Measurements from ENCODE around the gene GLRX. TPM values are rescaled to one million over a fixed set of nuclear protein-coding genes. Genes with fewer than 3 reads are reported as not detected.
A peak's percentile ranks its signal among the peaks of the same experiment; 100 is the strongest.
"Not testable (repeated sequence)": the region's sequence is repeated elsewhere in the genome, so short reads cannot be mapped to it uniquely, and the experiment has no call there.

Gene GLRX
- total RNA-seq, 2 donors from 2014 or later, result 82.4 to 91.9 TPM

- no peak for DNase-seq
- intact Hi-C loops (cut with DNase I, micrococcal nuclease), result no loop called here
These were observed 15.5 kb upstream of the GLRX start for GRCh38 chr5:95838001-95838520.

GRCh38 chr5:95837492-95837891 lies 15.0 kb upstream of the GLRX start:
- no peak for DNase-seq
- intact Hi-C loops (cut with DNase I, micrococcal nuclease), result no loop called here
- no peak for ATAC-seq

More at GRCh38 chr5:95838001-95838520, 15.5 kb upstream of the GLRX start:
- no peak for ATAC-seq

GRCh38 chr5:95836971-95837370 lies 14.4 kb upstream of the GLRX start:
- DNase-seq; intact Hi-C loops (cut with DNase I, micrococcal nuclease); ATAC-seq: not testable (repeated sequence)

DNA sequence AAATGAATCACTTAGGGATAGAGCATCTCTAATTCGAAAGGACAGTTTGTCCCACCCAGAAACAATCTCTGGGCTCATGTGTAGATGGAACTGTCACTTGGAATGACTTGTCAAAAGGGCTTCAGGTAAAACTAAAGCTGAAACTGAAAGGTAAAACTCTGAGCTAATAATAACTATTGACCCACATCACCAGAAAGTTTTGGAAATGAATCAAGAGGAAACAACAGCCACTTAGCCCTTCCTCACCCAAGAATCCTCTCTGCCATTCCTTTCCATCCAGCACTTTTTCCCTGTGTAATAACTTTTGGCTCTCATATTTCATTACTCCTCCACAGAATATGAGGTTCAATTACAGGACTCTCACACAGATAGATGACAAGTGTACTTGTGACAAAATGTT lies 14.0 kb upstream of the GLRX start:
- no peak for DNase-seq
- intact Hi-C loops (cut with DNase I, micrococcal nuclease), result no loop called here
- no peak for ATAC-seq

DNA sequence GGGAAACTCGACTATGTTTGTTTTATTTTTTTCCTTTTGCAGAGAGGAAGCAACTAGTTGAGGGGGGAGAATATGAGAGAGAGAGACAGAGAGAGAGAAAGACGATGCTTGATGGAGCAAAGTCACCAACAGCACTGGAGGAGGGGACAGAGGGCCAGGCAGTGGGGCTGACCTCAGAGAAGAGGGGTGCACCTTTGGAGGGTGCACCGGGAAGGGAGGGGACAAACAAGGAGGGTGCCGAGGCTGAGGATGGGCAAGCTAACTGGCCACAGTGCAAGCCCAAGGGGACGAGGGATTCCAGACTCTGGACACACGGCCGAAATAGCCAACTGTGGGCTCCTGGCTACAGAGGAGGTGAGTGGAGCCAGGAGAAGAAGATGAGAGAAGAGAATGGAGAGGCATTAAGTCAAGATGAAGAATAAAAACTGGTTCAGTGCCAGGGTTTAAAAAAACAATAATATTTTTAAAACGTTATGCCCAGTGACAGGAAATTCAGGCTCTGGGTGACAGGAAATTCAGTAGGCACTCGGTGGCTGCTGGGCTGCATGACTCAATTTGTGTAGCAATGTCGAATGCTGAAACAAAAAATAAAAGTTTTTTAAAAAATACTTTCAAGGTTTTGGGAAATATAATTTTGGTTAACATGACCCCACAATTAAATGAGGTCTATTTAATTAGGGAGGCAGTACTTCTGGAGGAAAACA lies 13.3 kb upstream of the GLRX start:
- DNase-seq (peak in 1 of 2 donors; percentile 34), ATAC-seq (no peak)
- intact Hi-C loops (cut with DNase I, micrococcal nuclease), result no loop called here

GRCh38 chr5:95832664-95833063 lies 10.1 kb upstream of the GLRX start:
- DNase-seq, result no peak
- ATAC-seq, result no peak
- intact Hi-C loops (cut with DNase I, micrococcal nuclease), result no loop called here

GRCh38 chr5:95830226-95830625 lies 7.7 kb upstream of the GLRX start:
- intact Hi-C loops (cut with DNase I, micrococcal nuclease), result no loop called here
- DNase-seq (no peak), ATAC-seq (no peak)

DNA sequence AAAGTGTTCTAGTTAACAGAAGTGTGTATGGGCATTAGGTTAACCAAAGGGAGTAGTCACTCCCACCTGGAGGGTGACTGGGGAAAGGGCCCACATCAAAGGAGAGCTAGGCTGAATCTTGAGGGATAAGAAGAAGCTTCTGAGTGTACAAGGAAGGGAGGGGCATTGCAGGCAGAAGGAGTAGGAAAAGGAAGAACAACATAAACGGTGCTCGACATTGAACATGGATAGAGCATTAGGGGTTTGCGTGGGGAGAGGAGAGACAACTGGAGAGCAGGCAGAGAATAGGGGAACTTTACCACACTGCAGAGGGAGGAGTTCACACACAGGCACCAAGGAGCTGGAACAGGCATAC lies 5.3 kb upstream of the GLRX start:
- intact Hi-C loops (cut with DNase I, micrococcal nuclease), result no loop called here
- DNase-seq (no peak), ATAC-seq (peak; percentile 17)

- ATAC-seq, result peak; percentile 78
- peak; percentile 67 to 84 for DNase-seq
- intact Hi-C loops (cut with DNase I, micrococcal nuclease), result no loop called here
These were observed 4.7 kb upstream of the GLRX start for GRCh38 chr5:95826949-95827891.

GRCh38 chr5:95825495-95825894 lies 3.0 kb upstream of the GLRX start:
- intact Hi-C loops (cut with DNase I, micrococcal nuclease), result no loop called here
- DNase-seq (no peak), ATAC-seq (no peak)

DNA sequence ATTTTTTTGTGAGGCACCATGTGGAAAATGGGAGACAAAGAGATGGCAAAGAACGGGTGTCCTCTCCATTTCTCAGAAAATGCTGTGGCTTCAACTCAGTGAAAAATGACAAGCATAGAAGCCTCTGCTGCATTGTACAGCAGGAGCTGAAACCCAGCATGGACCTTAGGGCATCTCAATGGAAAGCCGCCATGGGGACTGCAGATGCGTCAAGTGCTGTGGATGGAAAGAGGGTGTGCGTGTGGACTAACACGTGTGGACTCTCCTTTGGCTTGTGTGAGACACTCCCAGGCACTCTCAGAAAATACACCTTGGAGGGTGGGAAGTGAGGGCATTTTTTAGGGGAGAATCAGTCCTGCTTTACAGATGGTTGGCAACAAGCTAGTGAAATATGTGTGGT lies 2.2 kb upstream of the GLRX start:
- no peak for ATAC-seq
- DNase-seq, result no peak
- intact Hi-C loops (cut with DNase I, micrococcal nuclease), result no loop called here

GRCh38 chr5:95823738-95824609 lies 1.4 kb upstream of the GLRX start:
- ATAC-seq (peak; percentile 47), DNase-seq (peak; percentile 66 to 79)
- intact Hi-C loops (cut with DNase I, micrococcal nuclease), result no loop called here

DNA sequence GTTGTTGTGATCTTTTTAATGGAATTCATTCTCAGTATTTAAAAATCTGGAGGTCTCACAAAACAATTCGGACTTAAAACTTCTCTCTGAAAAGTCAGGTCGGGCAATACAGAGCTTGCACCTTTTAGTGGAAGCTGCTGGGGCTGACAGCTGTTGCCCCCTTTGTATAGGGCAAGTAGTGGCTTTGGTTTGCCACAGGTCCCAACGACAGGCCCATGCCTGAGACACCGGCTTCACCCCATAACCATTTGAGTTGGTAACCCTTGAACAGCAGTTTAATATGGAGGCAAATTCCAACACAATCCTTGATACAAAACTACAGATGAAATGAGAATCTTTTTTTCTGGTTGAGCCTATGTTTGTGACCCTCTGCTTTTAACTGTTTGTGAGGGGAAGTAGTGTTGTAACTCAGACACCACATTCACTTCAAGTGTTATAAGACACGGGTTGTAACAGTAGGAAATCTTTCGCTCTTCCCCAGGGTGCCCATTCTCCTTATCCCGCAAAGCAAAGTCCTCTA lies 752 bp upstream of the GLRX start:
- DNase-seq, result no peak
- intact Hi-C loops (cut with DNase I, micrococcal nuclease), result no loop called here
- no peak for ATAC-seq

DNA sequence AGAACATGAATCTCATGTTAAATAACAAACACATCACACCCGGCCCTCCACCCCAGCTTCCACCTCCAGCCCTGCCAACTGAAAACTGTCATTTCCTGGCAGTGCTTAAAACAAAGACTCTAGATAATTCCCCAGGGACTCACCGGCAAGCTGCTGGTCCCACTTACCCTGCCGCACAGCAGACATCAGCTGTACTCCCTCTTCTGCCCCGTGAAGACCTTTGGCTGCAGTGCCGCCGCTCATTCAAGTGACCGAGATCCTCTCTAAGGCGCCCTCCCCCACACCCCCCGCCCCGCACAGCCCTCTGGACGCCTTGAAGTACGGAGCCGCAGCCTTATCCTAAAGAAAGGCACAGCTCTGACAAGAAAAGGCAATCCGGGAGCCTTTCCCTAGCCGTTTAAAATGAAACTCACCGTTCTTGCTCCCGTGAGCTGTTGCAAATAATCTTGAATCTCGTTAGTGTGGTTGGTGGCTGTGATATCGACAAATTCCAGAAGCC lies 434 bp downstream of the GLRX start:
- ATAC-seq, result peak; percentile 59
- intact Hi-C loops (cut with DNase I, micrococcal nuclease), result no loop called here
- peak; percentile 73 to 80 for DNase-seq

DNA sequence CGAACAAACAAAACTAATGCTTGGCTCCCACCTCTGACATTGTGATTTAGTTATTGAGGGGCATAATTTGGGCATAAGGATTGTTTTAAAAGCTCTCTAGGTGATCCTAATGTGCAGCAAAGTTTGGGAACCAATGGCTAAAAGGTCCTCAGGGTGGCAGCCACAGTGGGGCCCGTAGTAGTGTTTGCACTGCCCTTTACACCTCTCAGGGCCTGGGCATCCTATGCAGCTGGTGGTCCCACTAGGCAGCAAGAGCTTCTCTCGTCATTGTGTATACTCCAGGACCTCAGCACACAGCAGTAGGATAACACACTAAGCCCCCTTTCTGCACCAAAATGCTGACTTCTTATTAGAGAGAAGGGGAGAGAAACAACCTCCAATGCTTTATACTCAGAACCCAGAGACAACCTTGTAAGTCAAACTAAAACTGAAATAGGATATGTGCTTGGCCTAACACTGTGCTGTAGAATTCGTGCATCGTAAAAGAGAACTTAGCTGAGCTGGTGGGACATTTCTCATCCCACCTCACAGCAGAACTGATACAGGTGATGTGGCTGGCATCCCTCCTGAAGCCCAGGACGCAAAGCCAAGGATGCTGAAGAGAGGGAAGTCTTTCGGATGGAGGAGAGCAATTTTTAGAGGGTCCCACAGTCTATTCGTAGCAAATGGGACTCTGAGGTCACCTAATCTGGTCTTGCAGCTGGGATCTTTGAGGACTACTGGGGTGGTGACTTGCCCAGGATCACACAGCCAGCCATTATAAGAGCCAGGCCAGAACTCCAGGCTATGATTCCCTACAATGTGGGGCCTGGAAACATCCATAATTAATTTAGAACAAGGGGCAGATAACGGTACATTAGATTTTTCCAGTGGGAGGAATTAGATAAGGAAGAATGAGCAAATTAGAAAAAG lies 1.2 kb downstream of the GLRX start:
- DNase-seq (no peak), ATAC-seq (no peak)
- intact Hi-C loops (cut with DNase I, micrococcal nuclease), result no loop called here

- no peak for ATAC-seq
- intact Hi-C loops (cut with DNase I, micrococcal nuclease), result no loop called here
- DNase-seq, result no peak
These were observed 4.1 kb downstream of the GLRX start for GRCh38 chr5:95818181-95819147.

- ATAC-seq, result peak; percentile 55
- intact Hi-C loops (cut with DNase I, micrococcal nuclease), result no loop called here
- peak; percentile 53 to 76 for DNase-seq
These were observed 5.1 kb downstream of the GLRX start for GRCh38 chr5:95817430-95817829.
